Stimulated activated CD8-positive, alpha-beta memory T cell treated with anti-CD3 and anti-CD28 coated beads, Interleukin-15, amount 100 ng/mL, for 1 hour (primary cell): ENCODE data around the gene NEDD9.

Experiments used
- DNase-seq: peaks from one replicate; pipeline ENCODE4 v3.0.0-alpha.2; 2020; ENCODE audit warnings: low read depth

The NEDD9 gene

DNA sequence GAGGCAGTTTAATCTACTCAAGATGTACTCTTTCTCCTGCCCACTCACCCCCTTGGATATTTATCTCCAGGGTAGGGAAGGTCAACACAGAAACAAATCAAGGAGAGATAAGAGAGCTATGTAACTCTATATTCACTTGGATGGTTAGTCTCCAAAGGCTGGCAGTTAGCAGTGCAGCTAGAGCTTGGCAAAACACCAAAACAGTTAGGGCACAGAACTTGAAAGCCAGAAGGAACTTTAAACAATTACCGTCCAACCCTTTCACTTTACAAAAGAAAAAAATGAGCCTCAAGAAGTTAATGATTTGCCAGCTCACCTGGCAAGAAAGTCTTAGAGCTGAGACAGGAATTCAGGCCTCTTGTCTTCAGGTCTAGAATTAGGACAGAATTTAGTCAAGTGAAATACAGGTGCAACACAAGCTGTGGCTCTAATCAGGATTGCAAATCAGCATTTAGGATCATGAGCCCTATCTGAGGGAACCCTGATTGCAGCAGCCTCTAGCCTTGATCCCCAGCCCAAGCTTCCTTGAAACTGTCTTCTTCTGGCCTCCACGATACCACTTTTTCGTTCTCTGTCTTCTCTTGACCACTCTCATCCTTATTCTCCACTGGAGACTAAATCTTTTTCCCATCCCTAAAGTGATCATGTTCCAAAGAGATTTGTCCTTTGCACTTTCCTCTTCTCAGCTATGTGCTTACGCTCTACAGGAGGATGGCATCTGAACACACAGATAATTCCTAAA is 14.9 kb downstream of the NEDD9 start:
- DNase-seq: no peak

DNA sequence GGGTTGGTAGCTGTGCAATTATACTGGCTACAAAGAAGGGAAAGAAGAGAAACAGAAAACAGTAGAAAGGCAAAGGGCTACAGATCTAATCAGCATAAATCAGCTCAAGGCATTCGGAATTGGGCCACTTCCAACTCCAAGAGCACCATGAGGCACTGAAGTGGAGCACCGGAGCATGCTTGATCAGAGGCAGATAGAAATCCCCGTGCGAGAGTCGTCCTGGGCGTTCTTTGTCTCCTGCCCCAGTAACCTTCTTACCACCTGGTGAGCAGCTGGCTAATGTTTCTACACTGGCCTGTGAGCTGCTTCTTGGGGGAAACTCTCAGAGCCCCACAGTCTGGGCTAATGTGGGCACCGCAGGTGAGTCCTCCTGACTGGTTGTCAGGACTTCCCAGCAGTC is 16.7 kb downstream of the NEDD9 start:
- DNase-seq: no peak

DNA sequence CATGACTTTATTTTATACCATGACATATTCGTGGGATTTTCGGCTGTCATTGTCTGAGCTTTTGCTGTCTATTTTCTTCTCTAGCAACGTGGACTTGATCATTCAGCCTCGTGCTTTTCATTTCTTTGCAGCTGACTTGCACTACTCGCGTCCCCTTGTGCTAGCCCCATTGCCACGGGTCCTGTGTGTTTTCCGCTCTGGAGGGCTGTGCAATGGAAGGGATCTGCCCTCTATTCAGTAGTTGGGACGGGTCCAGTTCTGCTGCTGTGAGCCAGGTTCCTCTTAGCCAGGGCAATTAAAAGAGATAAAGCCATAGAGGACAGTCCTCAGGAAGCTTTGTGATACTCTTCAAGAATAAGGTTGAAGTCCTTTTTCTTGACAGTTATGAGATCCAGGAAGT is 17.6 kb downstream of the NEDD9 start:
- DNase-seq: no peak

DNA sequence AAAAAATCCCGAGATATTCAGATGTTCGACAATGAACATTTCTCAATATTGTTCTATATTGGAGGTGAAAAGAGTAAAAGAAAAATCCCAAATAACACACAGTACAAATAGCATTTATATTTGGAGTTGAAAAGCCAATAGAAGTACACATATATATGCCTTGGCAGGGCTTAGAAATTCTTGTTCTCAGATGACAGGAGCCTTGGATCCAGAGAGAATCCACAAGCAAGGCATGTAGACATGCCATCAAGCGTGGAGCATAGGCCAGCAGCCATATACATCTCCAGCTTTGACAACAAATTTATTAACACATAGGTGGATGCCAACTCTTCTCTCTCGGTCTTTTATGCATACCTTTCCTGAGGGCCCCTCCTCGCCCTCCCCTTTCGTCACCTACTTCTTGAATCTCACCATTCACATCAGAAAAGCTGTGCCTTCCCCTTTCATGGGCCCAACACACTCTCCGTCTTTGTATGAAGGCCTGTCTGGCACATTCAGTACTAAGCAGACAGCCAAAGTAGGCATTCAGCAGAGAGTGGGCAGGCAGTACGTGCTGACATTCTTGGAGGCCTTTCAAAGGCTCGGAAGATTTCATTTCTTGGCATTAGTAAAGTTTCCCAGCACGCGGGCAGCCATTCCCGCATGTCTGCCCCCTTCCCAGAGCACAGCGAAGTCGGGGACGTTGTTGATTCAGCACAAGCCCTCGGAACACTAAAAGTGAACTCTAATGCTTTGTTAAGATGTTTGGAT is 18.2 kb downstream of the NEDD9 start:
- DNase-seq: no peak

DNA sequence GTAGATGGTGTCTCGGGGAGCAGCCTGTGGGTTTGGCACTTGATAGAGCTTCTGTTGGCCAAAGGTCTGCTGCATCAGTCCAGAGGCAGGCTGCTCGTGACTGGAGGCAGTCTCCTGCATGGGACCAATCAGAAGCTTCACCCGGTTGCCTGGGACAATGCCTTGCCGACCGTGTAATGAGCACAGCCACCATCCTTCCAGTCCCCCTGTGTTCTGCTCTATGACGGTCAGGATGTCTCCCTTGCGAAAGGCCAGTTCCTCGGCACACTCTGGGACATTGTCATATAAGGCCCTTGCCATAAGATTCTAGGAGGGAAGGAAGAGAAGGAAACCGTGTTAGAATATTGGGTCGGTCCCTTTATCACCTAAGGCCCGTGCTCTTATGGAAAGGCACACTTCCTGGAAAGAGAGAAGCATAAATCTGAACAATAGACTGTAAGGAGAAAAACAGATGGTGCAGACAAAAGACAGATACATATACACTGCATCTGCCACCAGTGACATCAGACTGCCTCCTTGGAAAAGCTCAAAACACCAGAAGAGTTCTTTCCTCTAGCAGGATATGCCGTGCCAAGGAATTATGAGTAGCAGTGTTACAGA is 18.9 kb downstream of the NEDD9 start:
- no peak for DNase-seq

DNA sequence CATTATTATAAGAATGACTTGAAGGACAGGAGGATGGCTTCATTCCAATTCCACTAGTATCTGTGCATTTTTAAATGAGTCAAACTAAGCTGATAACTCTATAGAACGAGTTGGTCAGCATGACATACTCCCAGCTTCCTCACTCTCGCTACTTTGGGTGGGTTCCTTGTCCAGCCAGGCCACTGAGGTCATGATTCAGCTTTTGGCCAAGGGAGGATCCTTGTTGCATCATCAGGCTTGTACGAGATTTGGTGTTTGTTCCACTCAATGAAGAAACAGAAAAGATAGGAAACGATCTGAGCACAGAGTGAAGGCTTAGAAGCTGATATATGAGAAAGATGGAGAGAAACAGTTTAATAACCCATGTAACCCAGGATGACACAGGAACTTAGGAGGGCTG is 19.8 kb downstream of the NEDD9 start:
- DNase-seq: no peak

DNA sequence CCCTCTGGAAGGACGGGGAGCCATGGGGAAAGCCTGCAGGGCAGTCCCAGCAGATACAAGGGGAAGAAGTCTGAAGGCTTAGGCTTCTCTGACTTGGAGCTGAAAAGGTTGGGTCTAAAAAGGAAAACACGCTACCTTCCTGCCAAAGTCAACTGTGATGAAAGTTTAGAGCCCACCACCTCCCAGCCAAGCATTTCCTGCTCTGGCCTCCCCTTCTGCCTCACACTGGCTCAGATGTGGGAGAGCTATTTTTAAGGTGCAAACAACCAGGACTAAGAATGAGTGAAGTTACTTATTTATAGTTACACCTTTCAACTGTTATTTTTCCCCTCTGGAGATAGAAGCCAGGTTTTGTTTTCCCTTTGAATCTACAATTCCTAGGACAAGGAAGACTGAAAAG is 21.2 kb downstream of the NEDD9 start:
- no peak for DNase-seq

DNA sequence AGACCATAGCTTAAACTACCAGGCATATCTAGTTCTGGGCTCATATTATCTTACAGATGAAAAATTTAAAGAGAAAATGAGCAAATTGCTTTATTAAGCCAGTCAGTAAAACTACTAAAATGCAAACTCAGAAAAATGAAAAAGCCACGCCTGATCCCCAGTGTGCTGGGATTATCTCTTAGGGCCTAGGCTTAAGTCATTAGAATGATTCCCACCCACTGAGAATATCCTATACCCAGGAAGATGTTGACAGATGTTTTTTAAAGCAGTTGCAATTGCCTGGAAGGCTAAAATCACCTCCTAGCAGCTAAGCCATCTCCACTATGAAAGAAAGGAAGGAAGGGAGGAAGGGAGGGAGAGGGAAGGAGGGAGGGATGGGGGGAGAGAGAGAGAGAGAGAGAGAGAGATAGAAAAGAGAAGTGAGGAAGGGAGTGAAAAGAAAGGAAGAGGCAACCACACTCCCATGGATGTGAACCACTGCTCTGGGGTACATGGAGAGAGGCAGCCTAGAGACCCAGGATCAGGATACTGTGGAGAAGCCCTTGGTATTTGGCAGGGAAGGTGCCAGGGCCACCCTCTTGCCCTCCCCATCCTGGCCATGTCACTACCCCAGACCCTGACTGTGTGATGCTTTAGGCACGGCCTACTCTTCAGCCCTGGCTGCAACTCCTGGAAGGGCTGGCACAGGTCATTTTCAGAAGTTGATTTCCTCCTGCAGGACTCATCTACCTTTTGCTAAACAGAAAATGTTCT is 21.9 kb downstream of the NEDD9 start:
- no peak for DNase-seq

DNA sequence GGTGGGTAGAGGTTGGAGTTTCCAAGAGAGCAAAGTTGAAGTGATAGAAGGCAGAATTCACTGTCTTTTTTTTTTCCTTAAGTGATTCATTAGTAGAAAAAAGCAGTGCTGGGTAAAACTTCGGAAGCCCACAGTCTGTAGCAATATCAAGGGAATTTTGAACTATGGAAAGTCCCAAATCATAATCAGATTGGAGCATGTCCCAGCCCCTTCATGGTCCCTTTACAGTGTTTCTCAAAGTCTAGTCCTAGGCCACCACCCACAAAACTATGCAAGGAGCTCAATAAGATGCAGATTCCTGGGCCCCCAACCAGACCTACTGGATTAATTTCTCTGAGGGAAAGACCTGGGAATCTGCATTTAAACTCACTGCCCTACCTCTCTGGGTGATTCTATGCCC is 22.6 kb downstream of the NEDD9 start:
- no peak for DNase-seq

DNA sequence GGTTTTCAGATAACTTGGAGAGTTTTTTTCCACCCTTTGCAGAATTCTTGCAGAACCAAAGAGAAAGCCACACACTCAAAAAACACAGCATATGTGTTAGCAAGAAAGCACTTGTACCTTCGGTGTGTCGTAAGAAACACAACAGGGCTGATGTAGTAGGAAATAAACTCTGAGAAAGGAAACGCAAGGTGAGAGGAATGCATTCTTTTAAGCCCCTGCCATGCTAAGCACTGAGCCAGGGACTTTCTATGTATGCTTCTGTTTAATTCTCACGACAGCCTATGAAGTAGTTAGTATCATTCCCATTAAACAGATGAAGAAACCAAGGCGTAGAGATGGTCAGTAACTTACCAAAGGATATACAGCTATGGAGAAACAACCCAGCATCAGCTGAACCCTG is 23.1 kb downstream of the NEDD9 start:
- no peak for DNase-seq

DNA sequence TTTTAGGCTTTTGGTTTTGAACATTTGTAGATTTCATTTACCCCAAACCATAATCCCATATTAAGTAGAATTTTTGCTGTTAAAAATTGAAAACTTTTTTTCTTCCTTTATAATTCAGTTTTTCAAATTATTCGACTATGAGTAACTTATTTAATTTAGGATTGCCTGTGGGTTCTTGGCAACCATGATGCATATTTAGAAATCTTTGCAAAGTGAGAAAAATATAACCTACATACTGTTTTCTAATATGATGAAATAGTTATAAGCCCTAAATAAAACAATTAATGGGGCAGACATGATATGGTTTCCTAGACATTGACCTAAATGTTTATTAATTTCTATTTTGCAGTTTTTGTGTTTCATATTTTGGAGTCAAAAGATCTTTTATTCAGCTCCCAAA is 23.6 kb downstream of the NEDD9 start:
- DNase-seq: no peak

DNA sequence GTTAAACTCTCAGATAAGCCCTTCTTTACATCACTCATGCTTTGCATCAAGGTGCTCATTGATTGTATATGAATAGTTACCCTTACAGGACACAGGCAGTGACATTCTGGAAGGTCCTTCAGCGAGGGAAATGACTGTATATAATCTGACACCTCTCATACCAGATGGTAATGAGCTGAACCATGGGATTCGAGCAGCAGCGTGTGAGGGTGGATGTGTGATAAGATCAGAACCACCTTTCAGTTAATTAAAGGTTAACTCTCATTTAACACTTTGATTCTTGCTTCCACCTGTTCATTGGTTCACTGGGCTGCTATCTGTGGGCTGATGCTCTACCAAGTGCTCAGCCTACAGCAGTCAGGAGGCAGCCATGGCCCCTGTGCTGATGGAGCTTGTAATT is 24.2 kb downstream of the NEDD9 start:
- DNase-seq: no peak

DNA sequence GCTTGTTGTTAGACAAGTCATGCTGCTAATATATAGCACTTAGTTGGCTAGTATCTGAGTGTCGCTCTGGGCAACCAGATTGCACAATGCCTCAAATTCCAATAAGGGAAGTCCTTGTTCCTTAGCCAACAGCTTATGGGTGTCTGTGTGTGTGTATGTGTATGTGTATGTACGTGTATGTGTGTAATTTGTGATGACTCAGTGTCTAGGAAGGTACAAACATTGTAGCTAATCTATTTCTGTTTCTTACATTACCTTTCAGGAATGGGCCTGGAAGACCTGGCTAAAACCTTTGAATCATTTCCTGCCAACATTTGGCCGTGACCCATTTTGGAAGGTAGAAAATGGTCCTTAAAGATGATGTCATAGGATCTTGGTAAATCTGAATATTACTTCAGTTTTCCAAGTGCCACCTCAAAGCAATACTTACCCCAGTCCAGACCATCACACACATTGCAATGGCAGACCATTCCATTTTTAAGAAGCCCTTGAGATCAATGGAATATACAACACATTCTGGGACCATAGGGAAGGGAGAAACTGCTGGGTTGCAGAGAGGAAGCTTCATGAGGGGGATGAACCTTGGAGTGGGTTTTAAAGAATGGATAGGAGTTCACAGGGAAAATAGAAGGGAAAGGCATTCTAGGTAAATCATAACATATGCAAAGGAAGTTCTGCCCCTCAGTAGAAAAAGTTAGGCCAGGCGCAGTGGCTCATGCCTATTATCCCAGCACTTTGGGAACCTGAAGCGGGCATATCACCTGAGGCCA is 25.1 kb downstream of the NEDD9 start:
- no peak for DNase-seq

DNA sequence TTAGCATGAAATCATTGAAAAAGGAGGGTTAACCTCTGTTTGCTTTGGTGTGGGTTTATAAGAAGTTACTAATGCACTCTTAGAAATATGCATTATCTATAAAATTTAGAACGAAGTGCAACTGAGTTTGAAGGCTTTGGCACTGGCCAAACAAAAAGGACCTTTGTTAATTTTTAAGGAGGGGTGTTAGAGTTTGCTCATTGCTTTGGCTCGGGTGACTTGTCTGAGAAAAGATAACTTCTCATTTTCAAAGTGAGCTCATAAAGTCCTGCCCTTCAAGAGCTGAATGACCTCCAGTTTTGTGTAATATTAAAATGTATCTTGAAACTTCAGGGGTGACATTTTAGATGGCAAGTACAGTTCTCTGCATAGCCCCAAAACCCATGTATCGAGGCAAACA is 25.9 kb downstream of the NEDD9 start:
- no peak for DNase-seq

DNA sequence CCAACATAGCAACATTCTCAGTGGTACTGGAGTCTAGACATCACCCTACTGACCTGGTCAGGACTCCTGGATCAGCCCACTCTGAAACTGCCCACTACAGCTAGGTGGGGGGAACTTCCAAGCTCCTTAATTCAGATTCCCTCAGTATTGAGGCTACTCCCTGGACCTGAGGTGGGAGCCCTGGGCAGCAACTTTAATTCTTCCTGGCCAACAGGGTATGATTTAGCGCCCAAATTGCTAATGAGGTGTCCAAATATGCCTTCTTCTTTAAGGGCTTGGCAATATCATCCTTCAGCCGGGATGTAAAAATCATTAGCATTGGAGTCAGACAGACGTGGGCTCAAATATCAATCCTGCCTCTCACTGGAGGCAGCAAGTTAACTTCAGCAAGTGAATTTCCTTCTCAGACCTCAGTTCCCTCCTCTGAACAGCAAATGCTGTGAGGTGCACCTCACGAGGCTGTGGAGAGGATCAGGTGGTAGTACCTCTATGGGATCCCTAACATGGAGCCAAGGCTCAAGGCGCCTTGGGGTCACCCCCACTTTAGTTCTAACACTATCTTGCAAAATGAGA is 27.6 kb downstream of the NEDD9 start:
- no peak for DNase-seq

DNA sequence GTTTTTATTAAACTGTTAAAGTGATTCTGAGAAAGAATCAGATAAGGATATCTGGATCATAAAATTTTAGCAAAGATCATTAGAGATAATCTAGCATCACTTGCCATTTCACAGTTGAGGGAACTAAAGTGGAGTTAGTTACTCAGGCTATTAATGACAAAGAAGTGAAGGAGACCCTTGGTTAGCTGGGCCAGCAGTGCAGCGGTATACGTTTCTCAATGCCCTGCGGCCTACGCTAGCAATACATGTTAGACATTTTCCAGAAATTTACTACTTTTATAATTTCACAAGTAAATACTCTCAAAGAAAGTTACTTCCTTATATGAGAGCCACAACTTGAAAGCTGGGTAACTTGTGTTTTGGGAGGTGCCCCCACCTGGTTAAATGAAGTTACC is 28.5 kb downstream of the NEDD9 start:
- DNase-seq: no peak

DNA sequence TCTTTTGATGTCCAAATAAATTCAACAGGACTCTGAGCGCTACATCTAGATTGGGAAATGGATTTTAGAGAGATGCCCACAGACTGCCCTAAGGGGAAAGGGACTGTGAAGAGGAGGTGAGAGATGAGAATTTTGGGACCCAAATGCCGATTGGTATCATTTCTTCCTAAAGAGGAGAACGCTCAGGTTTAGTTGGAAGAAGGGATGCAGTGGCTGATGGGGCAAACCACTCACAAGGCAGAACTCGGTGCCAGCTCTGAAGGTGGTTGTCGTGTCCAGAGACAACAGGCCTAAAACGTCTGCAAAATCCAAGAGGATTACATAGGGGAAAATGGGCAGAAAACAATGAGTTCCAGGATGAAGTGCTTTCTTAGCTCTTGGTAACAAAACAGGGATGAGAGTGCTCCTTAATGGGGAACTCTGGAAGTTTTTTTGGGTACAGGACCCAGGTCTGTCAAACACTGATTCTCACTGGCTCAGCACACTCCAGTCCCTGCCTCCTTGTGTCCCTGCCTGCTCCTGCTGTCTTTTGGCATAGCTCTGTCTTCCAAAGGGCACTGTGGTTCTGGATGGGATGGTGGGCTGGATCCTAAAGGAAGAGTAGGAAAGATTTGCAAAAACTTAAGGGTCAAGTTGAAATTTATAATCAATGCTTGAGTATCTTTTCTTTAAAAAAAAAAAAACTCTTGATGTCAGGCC is 29.0 kb downstream of the NEDD9 start:
- no peak for DNase-seq

DNA sequence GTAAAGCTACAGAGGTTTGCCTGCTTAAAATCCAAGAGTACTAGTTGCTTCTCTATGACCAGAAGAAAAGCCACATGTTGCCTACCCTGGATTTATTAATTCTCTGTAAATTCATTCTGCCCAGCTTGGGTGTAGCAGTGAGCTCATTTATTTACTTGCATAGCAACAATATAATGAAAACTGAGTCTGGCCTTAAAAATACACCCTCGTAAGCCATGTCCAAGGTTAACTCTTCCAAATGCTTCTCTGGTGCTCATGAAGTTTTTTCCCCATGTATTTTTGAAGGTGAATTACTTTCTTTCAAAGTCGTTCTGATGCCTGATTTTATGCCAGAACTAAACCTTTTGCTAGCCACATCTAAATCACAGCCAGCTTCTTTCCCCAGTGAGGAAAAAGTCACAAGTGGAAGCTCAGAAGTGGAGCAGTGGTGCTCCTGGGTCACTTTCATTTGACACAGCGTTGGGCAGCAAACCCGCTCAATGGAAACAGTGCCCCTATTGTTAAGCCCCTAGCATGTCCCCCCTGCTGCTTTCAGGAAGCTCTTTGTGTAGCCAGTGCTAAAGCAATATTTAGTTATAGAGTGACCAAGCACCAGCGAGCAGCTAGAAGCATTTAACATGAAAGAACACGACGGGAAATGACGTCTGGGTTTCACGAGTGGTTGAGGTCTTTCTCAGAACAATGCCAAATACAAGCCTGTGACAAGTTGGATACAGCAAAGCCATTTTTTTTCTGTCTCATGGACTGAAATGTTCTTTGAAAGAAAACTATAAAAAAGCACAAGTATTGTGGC is 29.8 kb downstream of the NEDD9 start:
- no peak for DNase-seq

DNA sequence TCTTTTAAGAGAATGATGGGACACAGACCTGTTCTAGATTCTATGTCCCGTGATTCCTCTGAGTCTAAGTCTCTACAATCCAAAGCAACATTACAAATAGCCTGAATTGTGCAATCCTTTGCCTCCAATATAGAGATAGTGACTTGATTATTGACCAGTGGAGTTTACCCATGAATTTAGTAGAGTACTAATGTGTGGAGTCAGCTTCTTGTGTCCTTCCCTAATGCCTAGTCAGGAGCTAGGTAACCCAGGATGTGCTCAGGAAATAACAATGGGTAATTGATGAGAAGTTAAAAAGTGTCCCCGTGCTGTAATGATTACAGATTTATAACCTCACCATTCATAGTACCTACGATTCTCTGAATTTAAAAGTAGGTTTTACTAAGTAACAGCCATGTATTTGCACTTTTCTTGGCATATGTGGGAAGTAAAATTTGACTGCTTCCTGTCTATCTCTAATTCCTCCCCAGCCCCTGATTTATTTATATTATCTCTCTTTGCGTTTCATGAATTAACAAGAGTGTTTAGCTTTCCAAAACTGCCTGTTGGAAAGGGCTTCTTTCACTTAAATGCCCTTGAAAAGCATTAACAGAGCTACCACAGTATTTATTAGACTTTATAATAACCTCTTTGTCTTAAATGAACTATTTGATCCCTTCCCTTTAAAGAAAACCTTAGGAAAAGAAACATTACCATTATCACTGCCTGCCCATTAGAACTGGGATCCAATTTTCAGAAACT is 30.5 kb downstream of the NEDD9 start:
- no peak for DNase-seq
